ENCODE measurements around the gene NAALADL2. TPM values are rescaled to one million over a fixed set of nuclear protein-coding genes. Genes with fewer than 3 reads are reported as not detected.

Gene NAALADL2
- total and polyA plus RNA-seq, 2 of the 4 experiments (the other 2 are of a cell fraction), result 3.8 to 19.2 TPM

DNA sequence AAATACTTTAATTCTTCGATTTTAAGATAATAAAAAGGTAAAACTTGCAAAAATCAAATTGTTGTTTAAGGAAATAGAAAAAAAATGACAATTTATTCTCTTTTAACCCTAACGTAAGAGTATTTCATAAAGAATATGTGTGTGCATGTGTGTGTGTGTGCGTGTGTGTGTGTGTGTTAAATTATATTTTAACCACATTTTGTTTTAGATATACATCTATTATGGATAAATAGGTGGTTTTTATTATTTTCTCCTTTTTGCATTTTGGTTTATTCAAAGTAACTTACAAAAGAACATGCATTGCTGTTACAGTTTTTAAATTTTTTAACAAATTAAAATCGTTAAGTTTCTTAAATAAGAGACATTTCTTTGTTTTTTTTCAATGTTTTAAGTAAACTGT is 414.4 kb downstream of the NAALADL2 start:
- ATAC-seq (ENCODE audit: low read depth), result no peak
- CTCF ChIA-PET, result no interaction called here
- no peak overlapping the region for H3K56ac ChIP-seq (ENCODE audit: extremely low read depth, insufficient read depth, low read length)
- no peak for TF ChIP-seq RFX5 (IDR thresholded peaks at IDR 0.05; ENCODE audit: low read depth, low read length)
- no peak for TF ChIP-seq CEBPB (IDR thresholded peaks at IDR 0.05; ENCODE audit: low read depth, low read length)
- TF ChIP-seq NFE2L2 (IDR thresholded peaks at IDR 0.05; ENCODE audit: low read depth, low read length), result no peak
- TF ChIP-seq CHD1 (IDR thresholded peaks at IDR 0.05; ENCODE audit: low read depth, low read length), result no peak
- TF ChIP-seq MAZ (IDR thresholded peaks at IDR 0.05; ENCODE audit: borderline replicate concordance, low read depth, low read length), result no peak
- no peak for TF ChIP-seq POLR2A (IDR thresholded peaks at IDR 0.05; ENCODE audit: low read depth, low read length)
- TF ChIP-seq, protein P1, sequence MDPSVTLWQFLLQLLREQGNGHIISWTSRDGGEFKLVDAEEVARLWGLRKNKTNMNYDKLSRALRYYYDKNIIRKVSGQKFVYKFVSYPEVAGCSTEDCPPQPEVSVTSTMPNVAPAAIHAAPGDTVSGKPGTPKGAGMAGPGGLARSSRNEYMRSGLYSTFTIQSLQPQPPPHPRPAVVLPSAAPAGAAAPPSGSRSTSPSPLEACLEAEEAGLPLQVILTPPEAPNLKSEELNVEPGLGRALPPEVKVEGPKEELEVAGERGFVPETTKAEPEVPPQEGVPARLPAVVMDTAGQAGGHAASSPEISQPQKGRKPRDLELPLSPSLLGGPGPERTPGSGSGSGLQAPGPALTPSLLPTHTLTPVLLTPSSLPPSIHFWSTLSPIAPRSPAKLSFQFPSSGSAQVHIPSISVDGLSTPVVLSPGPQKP (IDR thresholded peaks at IDR 0.05; ENCODE audit: borderline replicate concordance, low read depth, low read length), result no peak
- TF ChIP-seq RAD21 (IDR thresholded peaks at IDR 0.05; ENCODE audit: low read length), result no peak
- TF ChIP-seq MAFK (IDR thresholded peaks at IDR 0.05; ENCODE audit: low read depth, low read length), result no peak
- no peak for TF ChIP-seq FOS (IDR thresholded peaks at IDR 0.05; ENCODE audit: low read depth, low read length)
- TF ChIP-seq MXI1 (IDR thresholded peaks at IDR 0.05; ENCODE audit: borderline replicate concordance, low read depth, low read length), result no peak
- TF ChIP-seq RCOR1 (IDR thresholded peaks at IDR 0.05; ENCODE audit: insufficient replicate concordance, low read length), result no peak
- no peak for TF ChIP-seq BHLHE40 (IDR thresholded peaks at IDR 0.05; ENCODE audit: low read depth, low read length)
- TF ChIP-seq, protein P2, sequence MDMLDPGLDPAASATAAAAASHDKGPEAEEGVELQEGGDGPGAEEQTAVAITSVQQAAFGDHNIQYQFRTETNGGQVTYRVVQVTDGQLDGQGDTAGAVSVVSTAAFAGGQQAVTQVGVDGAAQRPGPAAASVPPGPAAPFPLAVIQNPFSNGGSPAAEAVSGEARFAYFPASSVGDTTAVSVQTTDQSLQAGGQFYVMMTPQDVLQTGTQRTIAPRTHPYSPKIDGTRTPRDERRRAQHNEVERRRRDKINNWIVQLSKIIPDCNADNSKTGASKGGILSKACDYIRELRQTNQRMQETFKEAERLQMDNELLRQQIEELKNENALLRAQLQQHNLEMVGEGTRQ (IDR thresholded peaks at IDR 0.05; ENCODE audit: low read depth, low read length), result no peak
- TF ChIP-seq SMC3 (IDR thresholded peaks at IDR 0.05; ENCODE audit: low read depth, low read length), result no peak
- TF ChIP-seq, protein P3, sequence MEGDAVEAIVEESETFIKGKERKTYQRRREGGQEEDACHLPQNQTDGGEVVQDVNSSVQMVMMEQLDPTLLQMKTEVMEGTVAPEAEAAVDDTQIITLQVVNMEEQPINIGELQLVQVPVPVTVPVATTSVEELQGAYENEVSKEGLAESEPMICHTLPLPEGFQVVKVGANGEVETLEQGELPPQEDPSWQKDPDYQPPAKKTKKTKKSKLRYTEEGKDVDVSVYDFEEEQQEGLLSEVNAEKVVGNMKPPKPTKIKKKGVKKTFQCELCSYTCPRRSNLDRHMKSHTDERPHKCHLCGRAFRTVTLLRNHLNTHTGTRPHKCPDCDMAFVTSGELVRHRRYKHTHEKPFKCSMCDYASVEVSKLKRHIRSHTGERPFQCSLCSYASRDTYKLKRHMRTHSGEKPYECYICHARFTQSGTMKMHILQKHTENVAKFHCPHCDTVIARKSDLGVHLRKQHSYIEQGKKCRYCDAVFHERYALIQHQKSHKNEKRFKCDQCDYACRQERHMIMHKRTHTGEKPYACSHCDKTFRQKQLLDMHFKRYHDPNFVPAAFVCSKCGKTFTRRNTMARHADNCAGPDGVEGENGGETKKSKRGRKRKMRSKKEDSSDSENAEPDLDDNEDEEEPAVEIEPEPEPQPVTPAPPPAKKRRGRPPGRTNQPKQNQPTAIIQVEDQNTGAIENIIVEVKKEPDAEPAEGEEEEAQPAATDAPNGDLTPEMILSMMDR (conservative IDR thresholded peaks at IDR 0.05; ENCODE audit: low read depth, low read length), result no peak
- H4K20me1 ChIP-seq (ENCODE audit: insufficient read depth, low read length), result no peaks in the 10 kb centered on the region
- H4K5ac ChIP-seq (ENCODE audit: low read depth, low read length), result no peak overlapping the region
- WGBS, 2 experiments (ENCODE audit: extremely low coverage in 2 of 2, insufficient read length in 1 of 2), result no CpG with 5 or more reads among the region's 4 CpGs
- no peak overlapping the region for H2BK120ac ChIP-seq (ENCODE audit: low read depth, low read length)
- H3K9ac ChIP-seq (ENCODE audit: low read depth, low read length), result no peak overlapping the region
- no peak overlapping the region for H3K4ac ChIP-seq (ENCODE audit: low read depth, low read length)
- H3K4me1 ChIP-seq (ENCODE audit: control insufficient read depth, insufficient read depth, low read length), result peaks cover 4% of the 10 kb centered on the region; the same call in 1 of the 2 replicates
- H3K36me3 ChIP-seq (ENCODE audit: control insufficient read depth, insufficient read depth, low read length), result no peaks in the 10 kb centered on the region
- H3K27ac ChIP-seq (ENCODE audit: insufficient read depth, low read length), result no peak overlapping the region
- in situ Hi-C loops (cut with MboI; ENCODE audit: low sequenced_read_pairs) (no loop called here), dilution Hi-C loops (cut with HindIII; ENCODE audit: low sequenced_read_pairs, unreplicated experiment) (no loop called here), intact Hi-C loops (cut with micrococcal nuclease) (loop anchor here (5.0 kb wide), 1 partner anchor 326 kb away; no protein-coding TSS in a partner anchor)
- POLR2A ChIA-PET (ENCODE audit: unreplicated experiment), result no interaction called here
- no peaks in the 10 kb centered on the region; a peak in 1 of 4 replicates for H3K79me1 ChIP-seq (ENCODE audit: low read depth in 1 of 2, low read length in 2 of 2)
- no peak overlapping the region for H3K23ac ChIP-seq (ENCODE audit: low read depth, low read length)
- no peaks in the 10 kb centered on the region for H3K27me3 ChIP-seq (ENCODE audit: control insufficient read depth, insufficient read depth, low read length)
- no peak overlapping the region for H3K14ac ChIP-seq (replicated peaks; ENCODE audit: low read depth, low read length)
- no peak overlapping the region for H2AK5ac ChIP-seq (ENCODE audit: low read depth, low read length)
- H3K9me1 ChIP-seq (ENCODE audit: insufficient read depth, low read length), result peaks cover 2% of the 10 kb centered on the region; the same call in 1 of the 2 replicates
- no peak overlapping the region for H3K4me2 ChIP-seq (ENCODE audit: low read depth, low read length)
- no peak for DNase-seq
- H2BK5ac ChIP-seq (ENCODE audit: low read depth, low read length, poor library complexity, severe bottlenecking), result no peak overlapping the region
- H4K91ac ChIP-seq (ENCODE audit: insufficient read depth, low read depth, low read length), result no peak overlapping the region
- H3K18ac ChIP-seq (ENCODE audit: low read depth, low read length), result no peak overlapping the region
- H4K8ac ChIP-seq (ENCODE audit: low read depth in 2 of 2, low read length in 2 of 2), result no peak overlapping the region
- no peaks in the 10 kb centered on the region for H3K9me3 ChIP-seq (ENCODE audit: control insufficient read depth, insufficient read depth, low read length)
- H2AK9ac ChIP-seq (replicated peaks; ENCODE audit: low read depth, low read length, poor library complexity), result no peak overlapping the region
- no peak overlapping the region for H2AFZ ChIP-seq (replicated peaks; ENCODE audit: low read length, poor library complexity)
- no peak overlapping the region for H3K4me3 ChIP-seq (ENCODE audit: insufficient read depth, low read depth, low read length)
- no TSS peak for BruUV-seq (replicated peaks)
- H2BK15ac ChIP-seq (ENCODE audit: low read depth, low read length), result no peak overlapping the region
- H2BK20ac ChIP-seq (ENCODE audit: low read depth, low read length), result no peak overlapping the region

Measured in IMR-90 (cell line).